OCI-LY7 (cell line): ENCODE data around the gene DGKZ. TPM values are rescaled to one million over a fixed set of nuclear protein-coding genes. Genes with fewer than 3 reads are reported as not detected.

Source experiments
- BruUV-seq: library from RNA; stranded (reverse); fragments of 400-500 nt; replicated peaks from 2 replicates; lab custom pipeline; 2021; lab: Mats Ljungman, UMichigan
- CTCF ChIA-PET: fragments of 300-600 bp; sonication (Branson Sonifier 250); formaldehyde crosslinking; loops from one replicate; lab custom pipeline; 2022; ENCODE audit warnings: antibody characterized with exemption; ENCODE audit not compliant: unreplicated experiment; lab: Charles Lee
- POLR2A ChIA-PET: fragments of 300-600 bp; sonication (Branson Sonifier 250); formaldehyde crosslinking; loops from one replicate; lab custom pipeline; 2022; ENCODE audit warnings: antibody characterized with exemption; lab: Charles Lee
- DNase-seq: peaks from one replicate; pipeline ENCODE4 v3.0.0-alpha.2; 2015; ENCODE audit warnings: low spot score
- H2AFZ ChIP-seq: fragments of 200-600 bp; sonication (generic), shearing (Covaris generic); 2 replicates; pipeline ENCODE4 v1.6.1; 2014; ENCODE audit warnings: mild to moderate bottlenecking, antibody characterized with exemption, low read length, moderate library complexity
- H3K27ac ChIP-seq: fragments of 200-600 bp; sonication (generic); 2 replicates; pipeline ENCODE4 v1.5.1; 2014; ENCODE audit warnings: mixed run types, low read depth, mild to moderate bottlenecking, moderate library complexity, low read length, inconsistent platforms; ENCODE audit not compliant: poor library complexity, severe bottlenecking
- H3K36me3 ChIP-seq: fragments of 200-600 bp; sonication (generic); 2 replicates; pipeline ENCODE4 v1.6.1; 2014; ENCODE audit warnings: mild to moderate bottlenecking, antibody characterized with exemption, low read length, moderate library complexity, mixed read lengths; ENCODE audit not compliant: insufficient read depth
- H3K4me1 ChIP-seq: fragments of 200-600 bp; sonication (generic); 2 replicates; pipeline ENCODE4 v1.5.1; 2014; ENCODE audit warnings: mild to moderate bottlenecking, low read length; ENCODE audit not compliant: insufficient read depth, poor library complexity, severe bottlenecking
- H3K4me2 ChIP-seq: fragments of 200-600 bp; sonication (generic); 2 replicates; pipeline ENCODE4 v1.6.1; 2014; ENCODE audit warnings: mild to moderate bottlenecking, low read length
- H3K4me3 ChIP-seq: fragments of 200-600 bp; sonication (generic); 2 replicates; pipeline ENCODE4 v1.5.1; 2014; ENCODE audit warnings: mild to moderate bottlenecking, low read depth, low read length; ENCODE audit not compliant: poor library complexity, severe bottlenecking
- H3K79me2 ChIP-seq: fragments of 200-600 bp; sonication (generic); 2 replicates; pipeline ENCODE4 v1.6.1; 2016; ENCODE audit warnings: low read depth, mild to moderate bottlenecking, low read length, moderate library complexity, mixed read lengths; ENCODE audit not compliant: insufficient read depth
- H3K9me2 ChIP-seq: fragments of 200-600 bp; sonication (generic); 2 replicates; pipeline ENCODE4 v1.6.1; 2016; ENCODE audit warnings: mild to moderate bottlenecking, low read length, mixed read lengths; ENCODE audit not compliant: insufficient read depth
- H3K9me3 ChIP-seq: fragments of 200-600 bp; sonication (generic); 2 replicates; pipeline ENCODE4 v1.6.1; 2014; ENCODE audit warnings: mild to moderate bottlenecking, mixed run types, low read length, mixed read lengths
- H4K20me1 ChIP-seq: fragments of 200-600 bp; sonication (generic); 2 replicates; pipeline ENCODE4 v1.6.1; 2014; ENCODE audit warnings: mild to moderate bottlenecking, antibody characterized with exemption, low read length, moderate library complexity, mixed read lengths; ENCODE audit not compliant: insufficient read depth
- EZH2phosphoT487 ChIP-seq: fragments of 200-600 bp; sonication (generic); IDR thresholded peaks from 2 replicates; pipeline ENCODE4 v1.6.1; 2018; ENCODE audit warnings: low read depth, borderline replicate concordance, mild to moderate bottlenecking, mixed run types, antibody characterized with exemption, low read length, moderate library complexity, mixed read lengths
- intact Hi-C: fragments of 100-400 bp; cut with micrococcal nuclease; formaldehyde crosslinking; loops from one replicate; pipeline ENCODE4 v1.10.0; 2022; ENCODE audit not compliant: unreplicated experiment
- total RNA-seq, 2 experiments: library from RNA; depleted of rRNA in 1 of 2; stranded (reverse); fragments of >200 nt in 1 of 2; shearing (Covaris generic) in 1 of 2; gene quantifications; 2 replicates each; pipeline ENCODE4 v1.2.3, GENCODE V29; 2014 to 2022
- TF ChIP-seq, protein P1 (sequence below): fragments of 200-600 bp; sonication (generic); conservative IDR thresholded peaks from 2 replicates; pipeline ENCODE4 v1.5.1; 2014; ENCODE audit warnings: mild to moderate bottlenecking, antibody characterized with exemption, low read length, moderate library complexity, mixed read lengths

Gene DGKZ
- total RNA-seq, 2 experiments from 2014 or later: 134 to 141 TPM

DNA sequence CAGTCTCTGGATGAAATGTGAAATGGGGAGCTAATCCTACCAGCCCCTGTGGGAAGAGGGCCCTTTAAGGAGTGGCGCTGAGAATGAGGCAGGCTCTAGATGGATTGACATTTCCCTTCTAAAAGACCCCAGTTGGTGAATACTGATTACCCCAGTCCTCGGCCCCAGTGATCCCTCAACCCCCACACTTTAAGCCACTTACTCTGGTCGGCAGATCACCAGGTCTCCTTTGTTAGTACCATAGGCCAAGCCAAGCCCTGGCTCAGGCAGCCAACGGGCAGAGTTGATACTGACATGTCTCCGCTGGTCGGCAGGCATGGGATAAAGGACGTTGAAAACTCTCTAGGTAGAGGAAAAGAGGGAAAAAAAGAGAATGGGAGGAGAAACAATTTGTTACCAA, 70.4 kb downstream of the DGKZ start:
- H4K20me1 ChIP-seq: no peaks in the 10 kb centered on the region
- ChIA-PET POLR2A (interaction anchor here (1.0 kb wide), 1 partner anchor 12 kb away, joined by 4 read pairs; no protein-coding TSS in a partner anchor), CTCF (no interaction called here)
- no peak for DNase-seq
- no peaks in the 10 kb centered on the region for H3K9me3 ChIP-seq
- H3K79me2 ChIP-seq: no peaks in the 10 kb centered on the region
- no TSS peak for BruUV-seq
- intact Hi-C loops: no loop called here
- no peak overlapping the region for H2AFZ ChIP-seq
- H3K9me2 ChIP-seq: no peaks in the 10 kb centered on the region
- no peak overlapping the region for H3K4me2 ChIP-seq
- no peak overlapping the region for H3K27ac ChIP-seq
- peaks cover 45% of the 10 kb centered on the region; the same call in 1 of the 2 replicates for H3K36me3 ChIP-seq
- TF ChIP-seq, protein P1, sequence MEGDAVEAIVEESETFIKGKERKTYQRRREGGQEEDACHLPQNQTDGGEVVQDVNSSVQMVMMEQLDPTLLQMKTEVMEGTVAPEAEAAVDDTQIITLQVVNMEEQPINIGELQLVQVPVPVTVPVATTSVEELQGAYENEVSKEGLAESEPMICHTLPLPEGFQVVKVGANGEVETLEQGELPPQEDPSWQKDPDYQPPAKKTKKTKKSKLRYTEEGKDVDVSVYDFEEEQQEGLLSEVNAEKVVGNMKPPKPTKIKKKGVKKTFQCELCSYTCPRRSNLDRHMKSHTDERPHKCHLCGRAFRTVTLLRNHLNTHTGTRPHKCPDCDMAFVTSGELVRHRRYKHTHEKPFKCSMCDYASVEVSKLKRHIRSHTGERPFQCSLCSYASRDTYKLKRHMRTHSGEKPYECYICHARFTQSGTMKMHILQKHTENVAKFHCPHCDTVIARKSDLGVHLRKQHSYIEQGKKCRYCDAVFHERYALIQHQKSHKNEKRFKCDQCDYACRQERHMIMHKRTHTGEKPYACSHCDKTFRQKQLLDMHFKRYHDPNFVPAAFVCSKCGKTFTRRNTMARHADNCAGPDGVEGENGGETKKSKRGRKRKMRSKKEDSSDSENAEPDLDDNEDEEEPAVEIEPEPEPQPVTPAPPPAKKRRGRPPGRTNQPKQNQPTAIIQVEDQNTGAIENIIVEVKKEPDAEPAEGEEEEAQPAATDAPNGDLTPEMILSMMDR: no peak
- no peak for TF ChIP-seq EZH2phosphoT487
- no peak overlapping the region for H3K4me3 ChIP-seq
- H3K4me1 ChIP-seq: no peaks in the 10 kb centered on the region

DNA sequence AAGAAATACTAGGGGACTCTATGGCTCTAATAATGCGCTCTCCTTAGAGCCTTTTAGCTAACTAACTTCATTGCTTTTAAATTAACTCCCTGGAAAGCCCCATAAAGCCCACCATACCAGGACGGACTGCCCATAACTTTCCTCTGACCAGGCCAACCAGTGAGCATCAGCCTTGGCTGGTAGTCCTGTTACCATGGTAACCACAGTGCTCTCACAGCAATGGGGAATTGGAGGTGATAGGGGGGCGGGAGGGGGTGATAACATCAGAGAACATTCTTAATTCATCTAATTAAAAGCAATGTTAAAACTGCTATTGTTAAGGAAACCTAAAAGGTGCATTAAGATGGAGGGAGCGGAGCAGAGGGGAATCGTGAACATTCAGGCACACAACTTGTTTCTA, 71.5 kb downstream of the DGKZ start:
- H3K9me2 ChIP-seq: no peaks in the 10 kb centered on the region
- CTCF ChIA-PET: no interaction called here

DNA sequence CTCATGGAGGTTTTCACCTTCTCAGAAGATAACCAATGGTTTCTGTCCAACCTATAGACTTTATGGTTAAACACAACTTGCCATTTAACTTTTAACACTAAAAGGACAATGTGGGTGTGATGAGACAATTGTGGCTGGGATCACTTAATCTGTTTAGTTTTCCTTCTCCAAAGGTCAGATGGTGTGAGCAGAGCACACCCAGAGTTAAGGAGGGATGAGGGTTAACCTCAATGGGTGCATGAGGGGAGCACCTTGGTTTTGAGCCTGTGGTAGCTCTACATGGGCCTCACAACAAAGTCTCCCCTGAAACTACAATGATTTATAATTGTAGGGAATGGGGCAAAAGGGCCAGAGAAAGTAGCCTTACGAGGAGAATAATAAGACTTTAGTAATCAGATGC, 73.2 kb downstream of the DGKZ start:
- POLR2A ChIA-PET: no interaction called here
- no peaks in the 10 kb centered on the region for H4K20me1 ChIP-seq
- no peak overlapping the region for H2AFZ ChIP-seq
- no peaks in the 10 kb centered on the region for H3K9me2 ChIP-seq
- no TSS peak for BruUV-seq
- H3K4me2 ChIP-seq: no peak overlapping the region
- H3K4me3 ChIP-seq: no peak overlapping the region
- CTCF ChIA-PET: interaction anchor here (0.6 kb wide), 1 partner anchor 417 kb away, joined by 3 read pairs; no protein-coding TSS in a partner anchor
- no peaks in the 10 kb centered on the region for H3K9me3 ChIP-seq
- TF ChIP-seq, protein P1: no peak
- TF ChIP-seq EZH2phosphoT487: no peak
- intact Hi-C loops: no loop called here
- no peaks in the 10 kb centered on the region for H3K4me1 ChIP-seq
- no peak for DNase-seq
- H3K79me2 ChIP-seq: no peaks in the 10 kb centered on the region
- no peak overlapping the region for H3K27ac ChIP-seq
- peaks cover 25% of the 10 kb centered on the region; the same call in 1 of the 2 replicates for H3K36me3 ChIP-seq

More for the DNA sequence above, 71.5 kb downstream of the DGKZ start:
- TF ChIP-seq EZH2phosphoT487: no peak
- TF ChIP-seq, protein P1: no peak
- Histone ChIP-seq H3K4me2 (no peak overlapping the region), H4K20me1 (no peaks in the 10 kb centered on the region), H2AFZ (no peak overlapping the region), H3K36me3 (peaks cover 38% of the 10 kb centered on the region; the same call in 1 of the 2 replicates), H3K9me3 (no peaks in the 10 kb centered on the region), H3K79me2 (no peaks in the 10 kb centered on the region), H3K4me3 (no peak overlapping the region), H3K4me1 (no peaks in the 10 kb centered on the region), H3K27ac (no peak overlapping the region)
- BruUV-seq: no TSS peak
- no peak for DNase-seq
- intact Hi-C loops: no loop called here
- POLR2A ChIA-PET: interaction anchor here (0.5 to 0.7 kb wide), 2 partner anchors 21 to 23 kb away, joined by 4 to 7 read pairs; no protein-coding TSS in a partner anchor
